Stimulated activated CD4-positive, alpha-beta T cell treated with anti-CD3 and anti-CD28 coated beads, Interleukin-1b, Interleukin-23, amount 100 ng/mL, for 1 hour (primary cell): ENCODE data around the gene PIGR.
"Not testable (repeated sequence)": the region's sequence is repeated elsewhere in the genome, so short reads cannot be mapped to it uniquely, and the experiment has no call there.

Source experiments
- DNase-seq, 2 donors: peaks; one replicate each; pipeline ENCODE4 v3.0.0-alpha.2; 2020; ENCODE audit warnings: low read depth in 2 of 2

PIGR gene

DNA sequence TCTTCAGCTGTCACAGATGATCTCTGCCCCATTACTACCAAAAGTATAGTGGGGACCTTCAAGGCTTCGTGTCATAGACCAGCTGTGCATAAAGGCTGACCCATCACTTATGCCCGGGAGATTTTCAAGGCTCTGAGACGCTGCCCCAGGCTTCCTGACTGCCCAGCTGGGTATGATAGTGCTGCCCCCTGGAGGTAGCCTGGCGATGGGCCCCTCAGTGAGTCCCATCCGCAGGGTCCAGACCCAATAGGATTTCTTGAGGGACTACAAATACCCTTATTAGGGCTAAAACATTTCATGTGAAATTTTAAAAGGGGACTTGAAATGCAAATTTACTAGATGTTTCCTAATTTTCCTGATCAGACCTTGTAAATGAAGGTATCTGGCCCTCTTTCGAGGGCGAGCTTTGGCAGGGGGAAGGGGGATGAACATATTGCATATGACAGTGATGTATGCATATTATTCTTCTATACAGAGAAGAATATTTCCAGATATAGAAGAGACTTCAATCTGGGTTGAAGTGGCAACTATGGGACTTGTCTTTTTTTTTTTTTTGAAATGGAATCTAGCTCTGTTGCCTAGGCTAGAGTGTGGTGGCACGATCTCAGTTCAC, 12.8 kb downstream of the PIGR start:
- peak; percentile 47 to 55 for DNase-seq

DNA sequence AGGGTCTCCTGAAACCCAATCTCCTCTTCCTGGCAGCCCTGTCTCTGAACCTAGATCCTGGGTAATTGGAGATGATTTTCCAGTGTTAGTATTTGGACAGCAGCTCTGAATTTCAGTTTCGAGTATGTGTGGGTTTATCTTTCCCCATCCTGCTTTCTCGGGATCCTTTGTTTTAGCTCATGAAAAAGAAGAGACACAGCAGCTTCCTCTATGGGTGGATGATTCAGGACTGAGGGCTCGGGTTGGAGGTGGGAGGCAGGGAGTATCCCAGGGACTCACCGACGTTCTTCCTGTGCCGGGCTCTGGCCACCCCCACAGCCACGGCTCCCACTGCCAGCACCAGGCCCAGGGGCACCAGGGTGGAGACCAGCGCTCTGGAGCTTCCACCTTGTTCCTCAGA, 14.1 kb downstream of the PIGR start:
- no peak for DNase-seq

DNA sequence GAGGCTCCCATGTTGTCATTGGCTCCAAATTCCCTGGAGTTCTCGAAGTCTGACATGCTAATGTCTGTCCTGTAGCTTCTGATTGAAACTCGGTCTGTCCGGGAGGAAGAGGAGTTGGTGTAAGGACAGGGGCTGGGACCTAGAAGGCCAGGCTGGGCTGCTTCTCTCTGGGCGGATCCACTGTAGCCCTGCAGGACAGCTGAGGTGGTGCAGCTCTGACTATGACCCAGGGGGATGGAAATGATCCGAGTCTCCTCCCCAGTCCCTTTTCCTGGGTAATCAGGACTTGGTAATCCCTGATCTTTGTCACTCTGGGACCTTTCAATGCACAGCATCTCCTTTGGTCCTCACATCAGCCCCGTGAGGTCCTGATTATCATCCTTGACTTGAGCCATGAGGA, 14.6 kb downstream of the PIGR start:
- no peak for DNase-seq

DNA sequence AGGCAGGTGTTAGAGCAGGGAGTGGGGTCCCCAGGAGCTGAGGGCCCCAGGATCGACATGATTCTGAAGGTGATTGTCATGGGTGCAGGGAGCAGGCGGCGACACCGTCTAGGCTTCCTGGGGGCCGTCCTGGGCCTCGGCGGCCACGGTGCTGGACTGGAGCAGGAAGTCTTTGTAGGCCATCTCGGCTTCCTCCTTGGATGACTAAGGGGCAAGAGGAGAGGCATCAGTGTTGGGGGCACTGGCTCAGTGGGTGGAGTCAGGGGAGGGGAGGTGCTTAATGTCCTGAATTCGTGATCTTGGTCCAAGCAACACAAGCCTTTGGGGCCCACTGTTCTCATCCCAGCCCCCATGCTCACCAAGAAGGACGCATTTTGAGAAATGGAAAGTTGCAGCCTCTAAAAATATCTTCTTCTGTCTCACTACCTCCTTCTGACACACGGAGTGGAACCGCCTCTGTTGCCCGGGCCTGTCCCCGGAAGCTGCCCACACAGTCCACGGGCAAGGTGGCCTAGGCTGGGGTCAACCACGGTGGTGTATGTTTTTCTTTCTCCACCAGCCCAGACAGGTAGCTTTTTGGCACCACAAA, 16.0 kb downstream of the PIGR start:
- no peak for DNase-seq

DNA sequence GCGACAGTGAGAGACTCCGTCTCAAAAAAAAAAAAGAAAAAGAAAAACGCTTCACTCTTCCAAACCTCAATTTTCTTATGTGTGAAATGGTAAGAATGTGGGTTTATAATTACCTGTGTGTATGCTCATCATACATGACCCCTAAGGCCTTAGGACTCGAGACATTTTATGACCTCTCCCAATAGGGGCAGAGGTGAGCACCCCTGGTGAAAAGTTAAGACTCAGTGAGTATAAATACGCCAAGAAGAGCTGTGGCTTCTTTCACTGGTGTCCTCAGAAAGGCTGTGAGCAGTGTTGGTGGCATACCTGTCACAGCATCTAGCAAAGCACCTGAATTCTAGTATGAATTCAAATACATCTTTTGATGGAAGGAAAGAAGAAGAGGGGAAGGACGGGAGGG, 16.7 kb downstream of the PIGR start:
- DNase-seq: no peak

DNA sequence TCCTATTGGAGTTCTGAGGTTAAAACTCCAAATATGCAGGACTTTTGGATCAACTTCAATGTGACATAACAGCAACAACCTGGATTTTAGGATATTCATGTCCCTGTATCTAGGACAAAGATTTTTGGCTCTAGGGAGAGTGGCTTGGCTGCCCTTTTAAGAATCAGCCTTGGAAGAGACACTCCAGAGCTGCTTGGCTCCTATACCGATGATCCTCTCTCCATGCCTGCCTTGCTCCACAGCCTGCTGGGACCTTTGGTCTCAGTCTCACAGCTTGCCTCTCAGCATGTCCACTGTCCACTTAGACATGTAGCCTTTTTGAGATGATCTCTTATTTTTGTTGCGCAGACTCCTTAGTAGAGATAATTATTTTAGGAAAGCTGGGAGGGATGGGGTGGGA, 20.0 kb downstream of the PIGR start:
- DNase-seq: no peak

DNA sequence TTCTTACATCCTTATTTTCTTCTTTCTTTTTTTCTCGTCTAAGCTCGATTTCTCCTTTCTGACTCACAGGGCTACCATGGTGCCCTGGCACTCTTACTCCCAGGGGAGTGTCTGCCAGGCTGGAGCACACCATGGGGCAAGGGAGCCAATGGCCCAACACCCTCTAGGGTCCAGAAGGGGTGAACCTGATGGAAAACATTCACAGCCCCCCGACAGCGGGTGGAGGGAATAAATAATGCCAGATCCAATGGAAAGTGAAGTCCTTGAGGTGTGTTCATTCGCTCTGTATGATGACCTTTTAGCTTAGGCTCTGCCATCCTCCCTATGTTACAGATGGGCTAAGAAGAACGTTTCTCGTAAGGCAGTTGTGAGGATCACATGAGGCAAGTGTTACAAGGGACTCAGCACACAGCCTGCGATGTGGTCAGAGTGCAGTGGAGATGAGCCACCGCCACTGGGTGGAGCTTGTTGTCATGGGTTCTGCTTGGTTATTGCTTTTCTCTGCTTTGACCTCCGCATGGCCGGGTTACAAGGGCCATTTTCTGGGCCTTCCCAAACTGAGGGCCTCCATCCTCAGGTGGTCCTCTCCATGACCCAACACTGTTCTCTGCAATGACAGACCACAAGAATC, 21.0 kb downstream of the PIGR start:
- no peak for DNase-seq

DNA sequence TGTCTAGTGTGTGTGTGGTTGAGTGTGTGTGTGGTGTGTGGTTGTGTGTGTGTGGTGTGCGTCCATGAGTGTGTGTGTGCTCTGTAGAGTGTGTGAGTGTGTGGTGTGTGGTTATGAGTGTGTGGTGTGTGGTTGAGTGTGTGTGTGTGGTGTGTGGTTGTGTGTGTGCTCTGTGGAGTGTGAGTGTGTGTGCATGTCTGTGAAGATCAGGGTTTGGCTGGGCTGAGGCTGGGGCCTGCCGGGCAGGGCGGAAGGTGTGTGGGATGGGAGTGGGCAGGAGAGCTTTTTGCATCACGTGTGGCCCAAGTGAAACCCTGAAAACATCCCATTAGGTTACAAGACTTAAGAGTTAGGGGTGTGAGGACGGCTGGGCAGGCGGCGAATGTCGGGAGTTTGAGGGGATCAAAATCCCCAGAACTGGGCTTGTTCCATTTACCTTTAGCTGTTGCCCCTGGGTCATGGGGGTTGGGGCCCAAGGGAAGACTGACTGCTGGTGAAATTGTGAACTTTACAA, 21.6 kb downstream of the PIGR start:
- DNase-seq: no peak

DNA sequence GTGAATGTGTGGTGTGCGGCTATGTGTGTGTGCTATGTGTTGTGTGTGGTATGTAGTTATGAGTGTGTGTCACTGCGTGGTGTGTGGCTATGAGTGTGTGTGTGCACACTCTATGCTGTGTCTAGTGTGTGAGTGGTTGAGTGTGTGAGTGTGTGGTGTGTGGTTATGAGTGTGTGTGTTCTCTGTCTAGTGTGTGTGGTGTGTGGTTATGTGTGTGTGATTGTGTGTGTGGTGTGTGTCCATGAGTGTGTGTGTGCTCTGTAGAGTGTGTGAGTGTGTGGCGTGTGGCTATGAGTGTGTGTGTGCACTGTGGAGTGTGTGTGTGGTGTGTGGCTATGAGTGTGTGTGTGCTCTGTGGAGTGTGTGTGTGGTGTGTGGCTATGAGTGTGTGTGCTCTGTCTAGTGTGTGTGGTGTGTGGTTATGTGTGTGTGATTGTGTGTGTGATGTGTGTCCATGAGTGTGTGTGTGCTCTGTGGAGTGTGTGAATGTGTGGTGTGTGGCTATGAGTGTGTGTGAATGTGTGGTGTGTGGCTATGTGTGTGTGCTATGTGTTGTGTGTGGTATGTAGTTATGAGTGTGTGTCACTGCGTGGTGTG, 22.2 kb downstream of the PIGR start:
- not testable (repeated sequence) for DNase-seq

DNA sequence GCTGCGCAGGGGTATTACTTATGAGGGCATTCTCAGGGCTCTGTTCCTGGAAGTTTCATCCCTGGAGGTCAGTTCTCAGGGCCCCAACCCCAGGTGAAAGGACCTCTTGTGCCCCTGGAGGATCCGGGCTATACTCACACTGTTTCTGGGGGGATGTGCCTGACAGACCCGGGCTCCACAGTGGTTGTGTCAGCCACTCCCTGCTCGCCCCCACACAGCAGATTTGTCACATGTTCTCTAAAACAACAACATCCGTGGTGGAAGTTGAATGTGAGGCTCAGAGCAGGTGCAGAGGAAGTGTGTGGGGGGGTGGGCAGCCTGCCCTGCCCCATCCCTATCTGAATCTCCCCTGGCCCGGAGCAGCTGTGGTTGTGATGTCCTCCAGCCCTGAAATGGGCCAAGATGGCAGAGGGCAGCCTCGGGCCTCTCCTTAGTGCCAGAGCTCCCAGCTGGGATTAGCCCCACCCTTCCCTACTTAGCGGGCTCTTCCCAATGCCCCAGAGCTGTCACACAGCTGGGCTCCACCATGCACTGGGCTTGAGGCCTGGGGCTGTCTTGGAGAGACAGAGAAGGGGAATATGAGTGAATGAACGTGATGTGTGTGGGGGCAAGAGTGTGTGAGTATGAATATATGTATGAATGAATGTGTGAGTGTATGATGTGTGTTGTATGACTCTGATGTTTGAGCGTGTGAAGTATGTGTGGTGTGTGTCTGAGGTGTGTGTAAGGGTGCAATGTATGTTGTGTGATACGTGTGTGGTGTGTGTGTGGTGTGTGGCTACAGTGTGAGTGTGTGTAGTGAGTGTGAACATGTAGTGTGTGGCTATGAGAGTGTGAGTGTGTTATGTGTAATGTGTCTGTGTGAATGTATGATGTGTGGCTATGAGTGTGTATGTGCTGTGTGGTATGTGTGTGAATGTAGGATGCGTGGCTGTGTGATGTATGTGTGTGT, 23.0 kb downstream of the PIGR start:
- DNase-seq: peak in 1 of 2 donors; percentile 32

DNA sequence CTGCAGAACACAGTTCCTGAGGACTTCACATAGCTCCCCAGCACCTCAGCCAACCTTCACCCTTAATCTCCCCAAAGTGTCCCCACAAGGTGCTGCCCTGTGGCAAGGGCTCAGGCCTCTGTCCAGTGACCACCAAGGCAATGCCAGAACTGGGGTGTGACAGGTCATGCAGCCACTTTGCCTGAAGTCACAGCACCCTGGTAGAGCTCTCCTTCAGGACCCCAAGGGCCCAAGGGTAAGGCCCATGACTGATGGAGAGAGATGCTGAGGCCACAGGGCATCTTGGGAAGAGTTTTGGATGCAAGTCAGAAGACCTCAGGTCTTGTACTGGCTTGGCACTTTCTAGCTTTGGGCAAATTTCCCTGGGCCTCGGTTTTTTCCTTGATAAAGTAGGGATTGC, 23.7 kb downstream of the PIGR start:
- no peak for DNase-seq

DNA sequence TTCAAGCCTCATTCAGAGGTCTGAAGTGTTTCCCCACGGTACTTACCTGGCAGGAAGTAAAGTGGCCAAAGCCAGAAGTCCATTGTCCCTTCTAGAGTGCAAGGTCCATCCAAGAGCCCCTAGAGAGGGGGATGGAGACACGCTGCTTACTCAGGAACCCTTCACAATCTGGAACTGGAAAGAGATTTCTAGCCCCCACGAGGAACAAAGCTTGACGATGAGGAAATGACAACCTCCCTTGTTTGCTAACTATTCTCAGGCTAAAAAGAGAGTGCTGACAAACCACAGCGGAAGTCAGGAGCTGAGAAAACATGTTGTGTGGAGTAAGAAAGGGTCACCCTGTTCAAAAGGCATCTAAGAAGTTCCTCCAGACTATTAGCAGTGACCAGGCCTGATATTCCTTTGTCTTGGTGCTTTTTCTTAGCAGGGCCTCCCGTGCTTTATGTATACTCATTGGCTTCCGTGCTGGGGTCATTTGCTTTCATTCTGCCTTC, 24.4 kb downstream of the PIGR start, which contains the start of gene FCMR:
Gene FCMR, minus strand, starts transcription at position 170 of the 494 bp plus-strand sequence. Its CDS starts 87 bp downstream, at position 83.
- no peak for DNase-seq

DNA sequence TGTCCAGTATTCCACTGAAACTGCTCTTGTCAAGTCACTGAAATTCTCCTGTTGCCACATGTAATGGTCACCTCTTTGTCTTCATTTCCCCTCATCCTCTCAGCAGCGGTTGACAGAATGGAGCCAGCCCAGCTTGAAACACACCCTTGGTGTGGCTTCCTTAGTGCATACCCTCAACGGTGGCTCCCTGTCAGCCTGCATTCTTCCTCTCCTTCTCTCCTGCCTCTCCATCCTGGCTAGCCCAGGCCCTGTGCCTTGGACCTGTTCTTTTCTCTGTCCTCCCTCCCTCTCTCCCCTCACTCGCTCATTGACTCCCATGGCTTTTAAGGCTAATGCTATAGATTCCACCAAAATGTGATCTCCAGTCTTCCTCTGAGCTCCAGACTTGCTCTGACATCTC, 28.2 kb downstream of the PIGR start:
- DNase-seq: no peak

DNA sequence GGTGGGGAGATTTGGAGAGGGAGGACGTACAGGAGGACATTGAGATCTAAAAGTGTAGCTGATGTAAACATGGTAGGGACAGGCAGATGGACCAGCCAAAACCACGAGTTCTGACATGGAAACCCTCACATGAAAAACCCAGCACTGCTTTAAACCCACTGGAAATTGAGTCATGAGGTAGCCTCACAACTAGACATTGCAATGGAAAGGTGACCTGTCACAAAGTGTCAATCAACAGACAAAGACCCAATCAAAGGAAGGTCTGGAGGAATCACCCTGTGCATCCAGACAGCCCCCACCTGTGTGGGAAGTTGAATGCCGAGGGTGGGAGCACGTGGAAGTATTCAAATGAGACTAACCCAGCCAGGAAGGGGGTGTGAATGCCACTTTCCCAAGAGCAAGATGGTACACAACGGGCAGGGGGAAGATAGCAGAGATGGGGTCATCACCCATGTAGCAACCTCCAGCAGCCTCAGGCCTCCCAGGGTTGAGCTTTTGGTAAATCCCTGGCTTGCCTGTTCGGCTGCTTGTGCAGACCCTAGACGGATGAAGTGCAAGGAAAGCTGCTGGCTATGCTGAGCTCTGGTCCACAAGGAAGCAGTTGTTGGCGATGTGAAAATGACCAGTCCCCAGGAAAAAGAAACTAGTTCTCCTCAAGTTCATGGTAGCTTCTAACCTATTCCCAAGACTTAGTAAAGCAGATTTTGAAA, 30.1 kb downstream of the PIGR start:
- no peak for DNase-seq

DNA sequence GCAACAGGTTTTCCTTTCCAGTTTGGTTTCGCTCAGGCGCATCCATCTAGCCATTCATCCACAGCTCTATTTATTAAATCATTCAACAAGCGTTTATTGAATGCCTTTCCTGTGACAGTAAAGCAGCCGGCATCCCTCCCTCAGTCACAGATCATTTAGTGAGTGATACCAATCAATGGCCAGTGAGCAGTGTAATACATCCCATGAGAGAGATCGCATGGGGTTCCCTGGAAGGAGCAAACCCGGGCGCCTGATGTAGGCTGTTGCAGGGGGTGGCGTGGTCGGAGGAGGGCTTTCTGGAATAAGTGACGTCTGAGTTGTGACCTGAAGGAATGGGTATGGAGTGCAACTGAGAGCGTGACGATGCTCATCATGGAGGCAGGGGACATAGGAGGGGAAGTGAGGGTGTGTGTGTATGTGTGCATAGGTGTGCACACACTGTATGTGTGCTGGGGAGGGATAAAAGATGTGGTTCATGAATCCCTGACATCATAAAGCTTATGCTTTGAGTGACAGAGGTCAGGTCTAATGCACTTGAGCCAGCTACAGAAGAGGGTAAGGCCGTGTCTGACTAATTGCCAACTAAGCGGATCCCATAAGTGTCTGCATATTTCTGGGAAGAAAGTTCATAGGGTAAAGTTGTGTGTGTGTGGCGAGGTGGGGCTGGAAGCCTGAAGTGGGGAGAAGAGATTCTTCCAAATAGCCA, 31.1 kb downstream of the PIGR start:
- DNase-seq: no peak

DNA sequence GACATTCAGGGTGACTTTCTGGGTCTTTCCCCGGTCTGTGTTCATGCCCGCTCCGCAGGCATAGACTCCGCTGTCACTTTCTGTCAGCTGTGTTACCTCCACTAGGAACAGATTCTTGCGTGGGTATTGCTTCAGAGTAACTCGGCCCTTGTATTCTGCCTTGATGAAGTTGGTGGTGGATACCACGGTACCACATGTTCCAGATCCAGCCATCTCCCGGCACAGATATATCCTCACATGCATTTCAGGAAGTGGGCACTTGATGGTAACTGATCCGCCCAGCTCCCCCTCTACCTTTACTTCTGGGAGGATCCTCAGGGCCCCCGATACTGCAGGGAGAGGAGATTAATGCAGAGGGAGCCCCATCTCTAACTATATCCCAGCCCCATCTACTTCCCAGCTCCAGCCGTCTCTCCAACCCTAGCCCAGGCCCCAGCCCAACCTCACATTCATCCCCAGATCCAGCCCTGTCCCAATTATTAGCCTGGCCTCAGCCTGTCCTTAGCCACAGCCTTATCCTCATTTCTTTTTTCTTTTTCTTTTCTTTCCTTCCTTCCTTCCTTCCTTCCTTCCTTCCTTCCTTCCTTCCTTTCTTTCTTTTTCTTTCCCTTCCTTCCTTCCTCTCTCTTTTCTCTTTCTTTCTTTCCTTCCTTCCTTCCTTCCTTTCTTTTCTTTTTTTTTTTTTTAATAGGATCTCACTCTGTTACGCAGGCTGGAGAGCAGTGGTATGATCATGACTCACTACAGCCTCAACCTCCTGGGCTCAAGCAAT, 32.3 kb downstream of the PIGR start:
- no peak for DNase-seq

DNA sequence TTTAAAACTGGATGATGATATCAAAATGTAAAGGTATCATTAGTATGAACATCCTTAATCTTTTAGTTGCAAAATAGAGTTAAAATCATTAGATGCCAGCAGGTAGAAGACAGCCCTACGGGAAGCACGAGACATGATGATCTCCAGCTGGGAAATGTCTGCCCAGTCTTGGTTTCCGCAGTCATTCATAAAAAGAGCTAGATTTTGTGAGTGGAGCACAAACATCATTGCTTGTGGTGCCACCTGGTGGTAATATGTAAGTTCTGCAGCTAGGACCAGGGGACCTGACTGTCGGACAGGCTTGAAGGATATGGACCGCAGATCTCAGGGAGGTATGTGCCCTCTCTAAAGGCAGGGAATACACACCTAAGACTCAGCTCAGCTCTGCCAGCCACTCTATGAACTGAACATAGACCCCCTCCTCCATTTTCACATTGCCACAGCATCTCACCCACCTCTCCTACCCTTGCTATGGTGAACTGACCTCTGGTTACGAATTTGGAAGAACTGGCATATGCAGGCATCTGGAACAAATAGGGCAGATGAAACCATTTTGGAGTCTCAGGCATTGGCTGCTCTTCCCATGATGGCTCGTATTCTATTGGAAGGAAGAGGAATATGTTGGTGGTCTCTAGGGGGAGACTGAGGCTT, 33.7 kb downstream of the PIGR start:
- DNase-seq: no peak

DNA sequence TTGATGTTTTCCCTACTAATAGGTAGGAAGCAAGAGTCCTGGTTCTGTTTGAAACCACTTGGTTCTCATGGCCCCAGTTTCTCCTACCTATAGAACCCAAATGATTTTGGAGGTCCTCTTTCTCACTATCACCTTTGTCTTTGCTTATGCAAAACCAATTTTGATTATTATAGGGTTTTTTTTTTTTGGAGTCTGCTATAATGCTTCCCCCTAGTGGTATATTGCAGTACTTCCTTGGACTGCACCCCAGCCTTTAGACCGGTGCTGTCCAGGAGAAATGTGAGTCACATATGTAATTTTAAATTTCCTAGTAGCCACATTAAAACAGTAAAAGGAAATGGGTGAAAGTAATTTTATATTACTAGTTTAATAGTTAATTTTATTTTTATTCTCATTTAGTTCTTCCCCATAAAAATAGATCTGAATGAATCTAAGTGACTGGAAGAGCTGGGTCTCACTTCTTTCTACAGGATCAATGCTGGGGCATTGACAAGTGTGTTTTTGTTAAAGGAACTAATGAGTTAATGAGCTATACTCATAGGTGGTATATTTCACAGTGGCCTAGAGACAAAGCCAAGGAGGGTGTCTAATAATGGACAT, 35.1 kb downstream of the PIGR start:
- DNase-seq: no peak
